ENCODE data around the gene FAM228B.
"Not testable (repeated sequence)": the region's sequence is repeated elsewhere in the genome, so short reads cannot be mapped to it uniquely, and the experiment has no call there.

DNA sequence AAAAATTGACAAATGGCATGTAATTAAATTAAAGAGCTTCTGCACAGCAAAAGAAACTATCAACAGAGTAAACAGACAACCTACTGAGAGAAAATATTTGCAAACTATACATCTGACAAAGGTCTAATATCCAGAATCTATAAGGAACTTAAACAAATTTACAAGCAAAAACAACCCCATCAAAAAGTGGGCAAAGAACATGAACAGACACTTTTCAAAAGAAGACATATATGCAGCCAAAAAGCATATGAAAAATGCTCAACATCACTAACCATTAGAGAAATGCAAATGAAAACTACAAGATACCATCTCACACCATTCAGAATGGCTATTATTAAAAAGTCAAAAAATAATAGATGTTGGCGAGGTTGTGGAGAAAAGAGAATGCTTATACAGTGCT, 13.8 kb upstream of the FAM228B start:
- TF ChIP-seq ELF4 (IDR thresholded peaks at IDR 0.05); FOXA1 (IDR thresholded peaks at IDR 0.05); TARDBP (IDR thresholded peaks at IDR 0.05); SP1 (IDR thresholded peaks at IDR 0.05); BHLHE40 (IDR thresholded peaks at IDR 0.05; ENCODE audit: borderline replicate concordance); FOXM1 (IDR thresholded peaks at IDR 0.05; ENCODE audit: borderline replicate concordance); ZNF384 (IDR thresholded peaks at IDR 0.05); L3MBTL2 (conservative IDR thresholded peaks at IDR 0.05); FOXK2 (IDR thresholded peaks at IDR 0.05); NFRKB (IDR thresholded peaks at IDR 0.05); LEF1 (IDR thresholded peaks at IDR 0.05; ENCODE audit: borderline replicate concordance); HDGF (IDR thresholded peaks at IDR 0.05; ENCODE audit: borderline replicate concordance); SUZ12 (IDR thresholded peaks at IDR 0.05); ARNT (IDR thresholded peaks at IDR 0.05): not testable (repeated sequence)

Measured in HEK293T (cell line).